HG02938 (cell line): ENCODE data around the gene FAIM2.

Source experiments
- ATAC-seq: cut with Tn5 transposase; IDR thresholded peaks from one replicate; pipeline ENCODE4 v1.9.1; 2021; ENCODE audit warnings: mild to moderate bottlenecking, moderate library complexity; ENCODE audit not compliant: unreplicated experiment

The FAIM2 gene

GRCh38 chr12:49899921-49900320, 3.8 kb downstream of the FAIM2 start:
- ATAC-seq: no peak

GRCh38 chr12:49899286-49899843, 4.3 kb downstream of the FAIM2 start:
- no peak for ATAC-seq

- no peak for ATAC-seq
Measured at GRCh38 chr12:49897276-49897675, 6.4 kb downstream of the FAIM2 start.

- ATAC-seq: no peak
Measured at GRCh38 chr12:49895773-49896172, 7.9 kb downstream of the FAIM2 start.

DNA sequence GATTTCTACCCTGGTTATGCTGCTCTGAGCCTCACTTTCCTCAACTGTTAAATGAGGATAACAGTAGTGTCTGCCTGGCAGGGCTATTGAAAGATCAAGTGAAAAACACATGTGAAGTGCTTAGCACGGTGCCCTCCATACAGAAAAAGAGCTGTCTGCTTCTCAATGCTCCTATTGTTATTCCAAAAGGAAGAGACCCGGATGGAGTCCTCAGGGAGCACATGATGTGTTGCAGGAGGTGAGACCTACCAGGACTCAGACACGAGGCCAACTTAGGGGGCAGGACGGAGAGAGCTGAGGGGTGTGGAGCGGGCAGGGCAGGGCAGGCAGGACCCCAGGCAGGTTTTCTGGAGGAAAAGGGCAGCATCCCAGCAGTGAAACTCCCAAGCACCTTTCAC, 8.9 kb downstream of the FAIM2 start:
- ATAC-seq: no peak

GRCh38 chr12:49893753-49894750, 9.6 kb downstream of the FAIM2 start:
- no peak for ATAC-seq

DNA sequence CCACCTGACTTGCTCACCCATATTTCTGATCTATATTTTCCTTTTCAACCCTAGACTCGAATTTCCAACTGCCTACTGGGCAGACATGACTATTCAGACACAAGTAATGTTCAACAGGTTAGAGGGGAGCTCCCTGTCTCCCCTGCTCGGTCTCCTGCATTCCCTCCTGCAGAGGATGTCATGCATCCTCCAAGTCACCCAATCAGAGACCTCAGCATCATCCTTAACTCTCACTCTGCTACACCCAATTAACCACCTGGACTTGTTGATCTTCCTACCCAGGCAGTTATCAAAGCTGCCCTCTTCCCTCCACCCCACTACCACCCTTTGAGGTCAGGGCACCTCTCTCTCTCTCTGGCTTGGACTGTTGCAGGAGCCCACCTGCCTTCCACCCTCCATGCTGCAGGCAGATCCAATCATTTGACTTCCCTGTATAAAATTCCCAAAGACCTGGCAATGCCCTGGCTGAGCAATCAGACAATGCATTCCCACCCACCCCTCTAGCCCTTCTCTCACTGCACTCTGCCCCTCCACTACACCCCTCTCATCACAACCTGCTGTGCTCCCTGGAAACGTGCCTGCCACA, 10.9 kb downstream of the FAIM2 start:
- ATAC-seq: no peak

DNA sequence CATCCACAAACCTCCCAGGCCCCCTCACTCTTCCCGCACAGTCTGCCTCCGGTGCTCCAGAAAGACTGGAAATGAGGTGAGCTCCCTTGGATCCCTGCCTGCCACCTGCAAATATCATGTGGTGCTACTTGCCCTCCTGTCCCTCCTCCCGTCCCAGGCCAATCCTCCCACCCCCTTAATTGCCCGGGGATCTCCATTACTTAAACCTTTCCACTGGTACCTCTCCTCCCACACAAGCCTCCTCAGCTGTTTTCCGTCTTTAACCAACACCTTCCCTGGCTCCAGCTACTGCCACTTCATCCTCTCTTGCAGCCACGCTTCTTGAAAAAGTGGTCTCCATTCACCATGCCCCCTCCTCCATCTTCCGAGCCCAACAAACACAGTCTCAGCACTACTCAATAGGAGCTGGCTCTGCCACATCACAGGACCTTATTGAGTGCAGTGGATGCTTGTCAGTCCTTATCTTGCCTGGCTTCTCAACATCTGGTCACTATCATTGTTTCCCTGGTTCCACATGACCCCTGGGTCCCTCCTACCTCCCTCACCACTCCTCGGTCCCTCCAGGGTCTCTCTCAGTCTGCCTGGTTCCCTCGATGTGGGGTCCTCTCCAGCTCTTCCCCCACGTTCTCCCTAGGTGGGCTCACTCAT, 11.5 kb downstream of the FAIM2 start:
- ATAC-seq: no peak

DNA sequence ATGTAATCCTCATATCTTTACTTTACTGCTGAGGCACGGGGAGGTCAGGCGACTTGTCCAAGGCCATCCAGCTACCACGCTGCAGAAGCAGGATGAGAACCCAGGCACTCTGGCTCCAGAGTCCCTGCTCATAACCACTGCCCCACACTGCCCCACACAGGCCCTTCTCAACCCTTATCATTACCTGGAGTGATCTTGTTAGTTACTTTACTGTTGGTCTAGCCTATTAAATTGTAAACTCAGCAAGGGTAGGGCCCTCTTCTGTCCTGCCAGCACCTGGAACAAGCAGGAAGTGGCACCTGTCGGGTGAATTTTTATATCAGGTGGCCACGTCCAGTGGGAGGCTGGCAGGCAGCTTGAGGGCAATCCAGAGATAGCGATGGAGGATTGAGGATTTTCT, 12.2 kb downstream of the FAIM2 start:
- ATAC-seq: no peak

DNA sequence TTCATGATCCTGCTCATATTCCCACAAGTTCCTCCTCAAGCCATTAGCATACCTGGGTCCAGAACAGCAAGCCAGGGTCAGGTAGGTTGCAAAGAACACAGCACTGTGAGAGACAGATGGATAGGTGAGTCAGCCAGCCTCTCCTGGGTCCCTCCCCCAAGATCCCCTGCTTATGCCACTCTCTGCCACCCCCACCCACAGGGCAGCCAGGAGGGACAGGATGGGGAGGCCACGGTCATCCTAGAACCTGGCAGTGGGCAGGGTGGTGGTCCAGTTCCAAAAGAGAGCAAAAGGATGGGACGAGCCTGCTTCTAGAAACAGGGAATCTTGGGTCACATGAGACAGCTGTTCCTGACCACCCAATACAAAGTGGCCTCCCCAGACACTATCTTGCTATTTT, 12.7 kb downstream of the FAIM2 start:
- no peak for ATAC-seq

DNA sequence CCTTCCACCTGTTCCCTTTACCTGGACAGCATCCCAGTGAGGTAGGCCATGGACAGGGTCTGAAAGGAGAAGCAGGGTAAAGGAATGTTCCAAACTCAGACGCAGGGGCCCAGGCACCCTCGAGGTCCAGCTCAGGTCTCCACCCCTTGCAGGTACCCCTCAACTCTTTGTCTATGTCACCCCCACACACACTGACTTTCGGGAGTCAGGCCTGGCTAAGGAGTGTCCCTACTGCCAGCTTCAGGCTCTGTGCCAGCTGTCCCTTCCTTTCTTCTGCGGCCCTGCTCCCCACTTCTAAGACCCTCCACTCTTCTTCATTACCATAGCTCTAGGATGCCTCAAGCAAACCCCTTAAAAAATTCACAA, 13.6 kb downstream of the FAIM2 start:
- no peak for ATAC-seq

DNA sequence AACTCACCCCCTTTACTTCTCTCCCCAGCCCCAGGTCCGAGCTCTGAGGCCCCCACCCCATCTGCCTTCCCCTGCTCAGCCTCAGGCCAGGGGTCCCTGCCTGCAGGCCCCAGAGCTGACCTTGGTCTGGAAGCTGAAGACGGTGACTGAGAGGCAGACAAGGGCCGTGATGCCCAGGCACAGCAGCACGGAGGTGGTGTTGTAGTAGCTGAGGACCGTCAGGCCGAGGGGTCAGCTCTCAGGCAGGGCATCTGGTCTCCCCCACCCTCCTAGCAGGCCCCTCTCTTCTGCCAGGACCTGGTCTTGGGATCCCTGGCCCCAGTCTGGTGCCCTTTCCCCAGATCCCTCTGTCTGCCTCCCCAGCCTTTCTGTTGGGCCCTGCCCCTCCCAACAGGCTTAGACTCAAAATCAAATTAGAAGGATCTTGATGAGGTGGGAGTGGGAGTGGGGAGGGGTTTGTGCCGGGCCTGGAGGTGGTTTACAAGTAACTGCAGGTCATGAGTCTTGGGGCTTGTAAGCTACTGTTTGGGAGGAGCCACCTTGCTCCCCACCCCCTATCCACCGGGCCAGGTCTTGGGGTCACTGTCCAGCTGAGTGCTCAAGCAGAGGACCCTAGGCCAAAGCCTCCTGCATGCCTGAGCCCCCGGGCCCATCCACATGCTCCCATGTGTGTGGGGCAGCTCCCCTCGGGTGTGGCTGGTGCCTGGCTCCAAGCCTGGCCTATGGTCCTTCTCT, 14.2 kb downstream of the FAIM2 start:
- no peak for ATAC-seq

DNA sequence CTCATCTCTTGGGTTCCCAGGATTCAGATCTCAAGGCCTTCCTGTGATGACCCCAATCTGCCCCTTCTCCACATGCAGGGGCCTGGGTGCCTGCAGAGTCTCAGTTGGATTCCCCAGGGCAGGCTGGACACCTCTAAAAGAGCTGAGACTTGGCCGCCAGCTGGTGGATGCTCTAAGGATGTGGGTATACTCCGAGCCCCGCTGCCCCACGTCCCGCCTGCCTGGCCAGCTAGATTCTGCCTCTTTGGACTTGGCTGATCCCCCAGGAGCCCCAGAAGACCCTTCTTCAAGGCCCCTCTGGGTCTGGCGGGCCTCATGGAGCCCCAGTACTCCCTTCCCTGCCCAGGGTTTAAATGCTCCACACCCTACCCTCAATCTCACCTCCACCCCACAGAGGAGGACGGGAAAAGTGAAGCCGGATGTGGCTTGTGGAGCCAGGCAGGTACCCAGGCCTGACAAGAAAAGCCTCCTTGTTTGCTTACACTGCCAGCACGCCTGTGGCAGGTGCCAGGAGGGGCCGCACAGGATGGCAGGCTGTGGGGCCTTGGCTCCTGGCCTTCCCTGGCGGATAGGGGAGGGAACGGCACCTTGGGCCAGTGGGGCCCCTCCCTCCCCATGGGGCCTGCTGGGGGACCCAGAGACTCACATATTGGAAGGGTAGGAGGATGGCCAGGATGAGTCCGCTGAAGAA, 15.1 kb downstream of the FAIM2 start:
- no peak for ATAC-seq

- ATAC-seq: no peak
Measured at GRCh38 chr12:49887536-49888401, 15.9 kb downstream of the FAIM2 start.

DNA sequence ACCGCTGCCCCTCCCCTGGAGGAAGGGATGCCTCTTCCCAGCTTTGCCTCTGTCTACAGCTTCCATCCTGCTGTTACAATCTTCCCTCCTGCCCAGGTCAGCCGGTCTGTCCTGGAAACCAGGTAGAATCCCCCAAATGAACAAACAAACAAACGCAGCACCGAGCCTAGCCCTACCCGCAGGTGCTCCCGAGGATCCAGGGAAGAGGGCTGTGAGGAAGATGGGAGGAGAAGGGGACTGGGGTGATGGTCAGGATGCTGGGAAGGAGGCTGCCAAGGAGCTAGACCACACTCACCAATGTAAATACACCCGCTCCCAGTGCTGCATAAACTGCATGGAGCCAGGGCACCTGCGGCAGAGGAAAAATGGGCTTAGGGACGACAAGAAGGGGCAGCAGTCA, 16.6 kb downstream of the FAIM2 start:
- ATAC-seq: no peak

DNA sequence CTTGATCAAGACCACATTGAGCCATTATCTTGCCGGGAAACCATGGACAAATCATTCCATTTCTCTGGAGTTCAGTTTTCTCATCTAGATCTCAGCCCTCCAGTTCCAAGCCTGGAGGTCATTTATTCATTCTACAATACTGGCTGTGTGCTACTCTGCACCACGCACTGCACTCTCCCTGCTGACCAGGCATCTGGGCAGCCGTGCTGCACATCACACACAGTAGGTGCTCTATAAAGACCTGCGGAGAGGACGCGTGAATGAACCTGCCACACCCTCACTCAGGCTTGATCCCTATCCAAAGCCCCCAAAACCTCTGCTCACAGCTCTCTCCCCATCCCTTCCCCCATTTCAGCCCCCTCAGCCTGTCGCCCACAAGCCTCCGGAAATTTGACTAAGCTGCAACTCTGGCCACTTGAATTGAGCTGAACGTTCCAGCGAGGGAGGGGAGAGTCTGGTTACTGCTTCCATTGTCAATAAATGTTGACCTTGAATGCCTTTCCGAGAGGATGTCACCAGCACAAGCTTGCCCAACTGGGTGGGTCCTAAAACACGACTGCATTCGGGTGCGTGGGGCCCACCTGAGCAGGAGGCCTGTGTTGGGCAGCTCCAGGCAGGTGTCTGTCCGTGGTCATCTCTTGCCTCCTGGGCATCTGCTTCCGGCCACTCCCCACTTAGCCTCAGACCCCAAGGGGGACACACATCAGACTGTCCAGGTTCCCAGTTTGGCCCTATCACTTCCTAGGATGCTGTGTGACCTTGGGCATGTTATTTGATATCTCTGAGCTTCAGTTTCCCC, 17.8 kb downstream of the FAIM2 start:
- ATAC-seq: no peak

GRCh38 chr12:49885118-49885517, 18.6 kb downstream of the FAIM2 start:
- ATAC-seq: no peak

DNA sequence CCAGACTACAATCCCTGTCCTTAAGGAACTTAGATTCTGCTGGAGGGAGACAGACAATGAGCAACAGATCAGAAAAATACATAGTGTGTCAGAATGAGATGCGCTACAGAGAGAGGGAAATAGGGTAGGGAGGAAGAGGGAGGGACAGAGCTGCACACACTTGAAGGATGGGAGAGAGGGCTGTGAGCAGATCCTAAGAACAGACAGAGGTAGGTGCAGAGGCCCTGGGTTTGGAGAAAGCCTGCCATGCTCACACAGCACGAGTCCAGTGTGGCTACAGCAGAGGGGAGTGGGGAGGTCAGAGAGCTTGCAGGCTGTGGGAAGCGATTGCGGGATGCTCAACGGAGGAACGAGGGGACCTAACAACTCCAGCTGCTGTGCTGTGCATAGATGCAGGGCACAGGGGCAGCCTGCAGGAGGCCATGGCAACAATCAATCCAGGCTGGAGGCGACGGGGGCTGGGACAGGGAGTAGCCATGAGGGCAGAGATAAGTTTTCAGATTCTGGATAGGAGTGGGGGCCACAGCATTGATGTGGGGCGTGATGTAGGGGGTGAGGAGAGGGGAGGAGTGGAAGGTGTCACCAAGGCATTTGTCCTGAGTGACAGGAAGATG, 20.7 kb downstream of the FAIM2 start:
- no peak for ATAC-seq
